CD4-positive, alpha-beta T cell treated with Interleukin-6 for 4 hours (primary cell): ENCODE measurements around the gene SEMA3A.
"Not testable (repeated sequence)": the region's sequence is repeated elsewhere in the genome, so short reads cannot be mapped to it uniquely, and the experiment has no call there.

ENCODE experiments used
- DNase-seq: peaks from one replicate; pipeline ENCODE4 v3.0.0-alpha.2; 2020; ENCODE audit warnings: mixed read lengths

Gene SEMA3A

DNA sequence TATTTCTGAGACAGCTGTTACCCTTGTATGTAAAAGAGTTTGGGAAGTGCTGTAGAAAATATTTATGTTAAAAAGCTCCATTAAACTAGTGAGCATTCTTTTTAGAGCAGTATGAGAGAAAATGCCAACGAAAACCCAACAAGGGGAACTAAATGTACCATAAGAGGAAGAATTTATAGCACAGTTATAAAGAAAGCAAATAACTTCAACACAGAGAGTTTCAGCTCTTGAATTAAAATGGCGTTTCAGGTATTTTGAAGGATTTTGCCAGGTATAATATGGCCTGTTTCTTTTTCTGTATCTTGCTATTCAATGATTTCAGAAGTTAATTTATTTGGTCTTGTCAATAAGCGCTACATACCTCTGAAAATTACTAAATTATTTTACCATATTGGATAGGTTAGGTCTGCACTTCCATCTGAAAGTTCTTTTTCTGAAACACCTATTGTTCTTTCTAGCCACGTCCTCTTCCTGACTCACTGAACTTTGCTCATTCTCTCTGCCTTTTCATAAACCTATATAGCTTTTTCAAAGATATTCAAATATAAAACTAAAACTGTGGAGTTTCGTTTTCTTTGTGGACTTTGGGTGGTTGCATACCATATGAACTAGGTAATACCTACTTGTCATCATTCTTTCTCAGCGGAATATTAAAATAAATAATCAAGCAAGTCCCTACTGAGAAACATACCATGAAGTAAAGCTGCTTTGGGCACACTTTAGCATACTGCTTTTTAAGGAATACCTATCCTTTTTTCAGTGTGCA is 136.1 kb downstream of the SEMA3A start:
- no peak for DNase-seq

DNA sequence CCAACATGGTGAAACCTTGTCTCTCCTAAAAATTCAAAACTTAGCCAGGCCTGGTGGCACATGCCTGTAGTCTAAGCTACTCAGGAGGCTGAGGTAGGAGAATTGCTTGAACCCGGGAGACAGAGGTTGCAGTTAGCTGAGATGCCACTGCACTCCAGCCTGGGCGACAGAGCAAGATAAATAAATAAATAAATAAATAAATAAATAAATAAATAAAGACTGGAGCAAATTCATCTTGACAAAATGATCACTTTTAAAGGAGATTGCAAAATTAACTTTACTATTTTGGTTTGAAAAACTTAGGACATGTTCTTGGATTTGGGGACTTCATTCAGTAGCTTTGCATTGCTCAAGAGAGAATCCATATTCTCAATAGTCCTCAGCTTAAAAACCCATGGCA is 137.0 kb downstream of the SEMA3A start:
- no peak for DNase-seq

DNA sequence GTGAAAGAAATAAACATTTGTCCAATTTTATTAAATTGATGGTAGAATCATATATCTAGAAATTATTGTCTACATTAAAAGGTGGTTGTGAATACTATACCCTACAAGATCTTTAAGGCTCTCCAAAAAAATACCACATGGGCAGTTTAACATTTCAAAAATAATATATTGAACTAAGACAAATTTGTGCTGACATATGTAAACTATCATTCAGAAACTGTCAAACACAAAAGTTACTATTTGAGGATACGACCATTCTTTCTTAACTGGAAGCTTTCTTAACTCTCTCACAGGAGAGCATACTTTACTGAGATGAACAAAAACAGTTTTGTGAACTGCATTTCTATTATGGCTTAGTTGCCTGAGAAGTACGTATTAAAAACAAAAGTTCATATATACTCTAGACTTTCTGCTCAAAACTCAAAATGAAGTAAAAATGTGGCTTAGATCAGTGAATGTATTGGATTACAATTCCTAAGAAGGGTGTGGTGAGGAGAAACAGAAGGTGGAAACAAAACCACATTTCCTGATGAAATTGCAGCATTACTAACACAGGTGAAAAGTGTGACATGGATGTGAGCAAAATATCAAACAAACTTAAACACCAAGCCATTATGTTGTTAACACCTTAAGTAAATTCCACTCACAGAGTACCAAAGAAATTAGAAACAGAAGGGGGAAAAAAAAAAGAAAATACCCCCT is 138.5 kb downstream of the SEMA3A start:
- no peak for DNase-seq

DNA sequence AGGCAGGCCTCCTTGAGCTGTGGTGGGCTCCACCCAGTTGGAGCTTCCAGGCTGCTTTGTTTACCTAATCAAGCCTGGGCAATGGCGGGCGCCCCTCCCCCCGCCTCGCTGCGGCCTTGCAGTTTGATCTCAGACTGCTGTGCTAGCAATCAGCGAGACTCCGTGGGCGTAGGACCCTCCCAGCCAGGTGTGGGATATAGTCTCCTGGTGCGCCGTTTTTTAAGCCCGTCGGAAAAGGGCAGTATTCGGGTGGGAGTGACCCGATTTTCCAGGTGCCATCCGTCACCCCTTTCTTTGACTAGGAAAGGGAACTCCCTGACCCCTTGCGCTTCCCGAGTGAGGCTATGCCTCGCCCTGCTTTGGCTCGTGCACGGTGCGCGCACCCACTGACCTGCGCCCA is 139.4 kb downstream of the SEMA3A start:
- not testable (repeated sequence) for DNase-seq

DNA sequence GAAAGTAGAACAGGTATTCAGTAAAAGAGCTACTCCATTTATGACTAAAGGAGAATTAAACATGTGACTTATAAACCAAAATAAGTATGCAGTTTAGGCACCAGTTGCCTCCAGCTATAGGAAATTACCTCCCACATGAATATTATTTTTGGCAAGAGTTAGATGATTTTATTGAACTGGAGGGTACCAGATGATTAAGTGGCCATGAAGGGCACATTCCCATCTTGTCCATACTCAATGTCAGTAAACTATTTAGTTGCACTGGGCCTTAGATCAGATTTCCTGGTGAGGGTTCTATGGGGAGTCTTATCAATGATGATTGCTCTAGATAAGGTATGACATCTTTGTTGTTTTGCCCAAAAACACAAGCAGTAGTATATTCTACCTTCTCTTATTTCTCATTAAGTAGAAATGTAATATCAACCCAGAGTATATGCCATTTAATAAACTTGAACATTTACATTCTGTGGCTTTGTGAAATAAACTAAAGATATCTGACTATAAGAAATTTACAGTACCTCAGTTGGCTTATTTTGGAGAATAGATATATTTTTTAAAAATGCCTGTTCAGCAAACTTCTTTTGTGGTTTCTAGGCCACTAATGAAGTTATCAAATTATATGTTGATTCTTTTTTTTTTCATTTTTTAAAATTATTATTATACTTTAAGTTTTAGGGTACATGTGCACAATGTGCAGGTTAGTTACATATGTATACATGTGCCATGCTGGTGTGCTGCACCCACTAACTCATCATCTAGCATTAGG is 145.3 kb downstream of the SEMA3A start:
- DNase-seq = no peak

DNA sequence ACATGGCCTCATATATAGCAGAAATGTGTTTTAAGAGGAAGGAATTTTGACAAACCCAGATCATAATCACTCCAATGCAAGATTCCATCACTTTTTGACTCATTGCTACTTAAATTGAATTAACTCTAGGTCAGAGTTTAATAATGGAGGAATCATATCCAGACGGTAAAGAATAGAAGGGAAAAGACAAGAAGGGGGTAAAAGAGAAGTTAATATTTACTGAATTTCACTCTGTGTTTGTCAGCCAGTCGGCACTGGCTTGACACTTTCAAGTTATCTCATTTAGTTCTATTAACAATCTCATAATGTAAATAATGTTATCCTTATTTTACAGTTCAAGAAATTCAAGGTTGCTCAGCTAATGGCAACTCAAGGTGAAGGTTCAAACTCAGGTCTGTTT is 147.5 kb downstream of the SEMA3A start:
- no peak for DNase-seq

DNA sequence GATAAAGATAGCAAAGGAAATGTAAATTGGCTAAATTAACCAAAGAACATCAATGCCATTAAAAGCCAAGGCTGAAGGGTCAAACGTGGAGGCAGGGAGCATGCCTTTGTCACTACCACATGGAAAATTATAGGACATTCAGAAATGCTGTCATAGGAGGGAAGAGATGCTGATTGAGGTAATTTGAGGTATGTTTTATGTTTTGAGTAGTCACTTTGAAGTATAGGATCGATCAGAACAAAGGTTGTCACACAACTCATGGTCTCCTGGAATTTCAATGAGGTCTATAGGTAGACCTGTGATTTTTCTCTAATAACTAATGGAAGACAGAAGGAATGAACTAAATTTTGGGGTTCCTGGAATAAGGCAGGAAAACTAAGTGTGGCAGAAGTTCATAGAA is 149.8 kb downstream of the SEMA3A start:
- no peak for DNase-seq

DNA sequence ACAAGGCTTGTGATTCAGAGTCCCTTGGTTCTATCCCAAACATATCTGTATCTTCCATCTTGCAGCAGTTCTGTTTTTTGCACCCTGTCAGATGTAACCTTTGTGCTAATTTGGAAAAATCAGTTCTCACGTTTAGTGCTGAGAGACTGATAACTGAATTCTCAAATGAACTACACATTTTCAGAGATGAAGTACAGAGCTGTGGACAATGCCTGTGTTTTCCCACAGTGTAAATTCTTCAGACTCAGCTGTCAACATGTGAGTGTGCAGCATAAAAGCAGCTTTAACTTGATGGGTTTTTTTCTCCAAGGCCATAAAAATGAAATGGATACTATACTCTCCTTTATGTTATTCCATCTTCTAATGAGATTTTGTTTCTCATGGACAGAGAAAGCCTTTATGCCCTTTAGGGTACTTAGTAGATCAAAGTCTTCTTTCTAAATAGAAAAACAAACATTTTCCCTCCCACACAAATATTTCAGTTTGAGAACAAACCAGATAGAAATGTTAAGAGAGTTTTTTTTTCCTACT is 150.9 kb downstream of the SEMA3A start:
- no peak for DNase-seq

DNA sequence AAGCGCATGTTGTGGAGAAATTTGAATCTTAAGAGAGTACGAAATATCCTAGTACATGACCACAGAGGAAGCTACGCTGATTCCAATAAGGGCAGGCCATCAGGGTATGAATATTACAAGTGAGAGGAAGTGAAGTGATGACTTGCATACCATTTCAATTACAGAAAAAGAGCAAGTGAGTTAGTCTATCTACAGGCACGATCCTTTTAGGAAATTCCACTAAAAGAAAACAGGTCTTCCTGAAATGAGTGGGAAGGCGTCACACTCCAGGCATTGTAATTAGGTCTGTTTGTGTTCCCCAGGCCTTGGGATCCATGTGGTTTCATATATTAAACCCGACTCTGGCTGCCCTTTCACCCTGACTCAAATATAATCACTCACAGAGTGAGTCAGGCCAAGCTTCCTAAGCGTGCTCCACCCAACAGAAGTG is 152.5 kb downstream of the SEMA3A start:
- no peak for DNase-seq

DNA sequence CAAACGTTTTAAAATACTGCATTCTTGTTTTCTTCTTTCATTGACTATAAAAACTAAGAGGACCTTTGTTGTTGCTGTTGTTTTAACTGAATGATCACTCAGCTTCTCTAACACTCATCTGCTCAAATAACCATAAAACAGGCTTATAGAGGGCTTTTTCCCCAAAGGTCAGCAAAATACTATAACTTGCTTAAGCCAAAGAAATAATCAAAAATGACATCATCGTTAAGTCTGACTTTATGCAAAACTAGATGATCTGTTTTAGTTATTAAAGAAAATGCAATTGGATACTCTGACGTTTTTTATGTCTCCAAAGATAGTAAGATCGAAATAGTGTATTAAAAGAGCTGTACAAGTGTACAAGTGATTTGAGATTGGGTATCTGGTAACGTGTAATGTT is 152.9 kb downstream of the SEMA3A start:
- DNase-seq = no peak

DNA sequence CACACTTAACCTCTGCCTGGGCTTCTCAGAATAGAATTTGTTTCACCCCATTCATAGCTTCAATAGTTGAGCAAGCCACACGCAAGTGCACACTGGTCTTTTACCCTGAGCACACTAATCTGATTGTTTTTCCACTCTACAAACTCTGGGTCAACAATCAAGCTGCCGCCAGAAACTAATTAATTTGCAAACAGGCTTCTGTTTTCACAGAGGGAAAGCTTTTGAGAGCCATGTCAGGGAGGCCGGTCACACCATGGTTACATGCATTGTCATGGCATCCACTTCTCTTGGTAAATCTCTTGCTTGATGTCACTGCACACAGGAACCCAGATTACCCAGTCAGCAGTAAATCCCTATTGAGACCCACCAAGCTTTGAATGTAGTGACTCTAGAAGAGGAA is 154.2 kb downstream of the SEMA3A start:
- no peak for DNase-seq

DNA sequence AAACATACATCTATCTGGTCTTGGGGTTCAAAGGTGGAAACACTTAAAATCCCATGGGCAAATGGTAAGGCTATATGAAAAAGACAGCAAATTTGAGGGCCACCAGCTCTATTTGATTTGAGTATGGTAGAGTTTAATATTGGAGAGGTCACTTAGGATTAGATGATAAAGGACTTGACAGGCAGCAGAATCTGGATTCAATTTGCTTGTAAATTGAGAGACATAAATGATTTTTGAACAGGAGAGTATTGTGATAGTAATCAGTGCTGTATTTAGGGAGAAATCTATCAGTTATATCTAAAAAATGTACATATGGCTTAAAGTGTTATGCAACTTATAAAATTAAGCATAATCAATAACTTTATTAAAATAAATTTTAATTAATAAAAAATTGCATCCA is 155.2 kb downstream of the SEMA3A start:
- DNase-seq = no peak

DNA sequence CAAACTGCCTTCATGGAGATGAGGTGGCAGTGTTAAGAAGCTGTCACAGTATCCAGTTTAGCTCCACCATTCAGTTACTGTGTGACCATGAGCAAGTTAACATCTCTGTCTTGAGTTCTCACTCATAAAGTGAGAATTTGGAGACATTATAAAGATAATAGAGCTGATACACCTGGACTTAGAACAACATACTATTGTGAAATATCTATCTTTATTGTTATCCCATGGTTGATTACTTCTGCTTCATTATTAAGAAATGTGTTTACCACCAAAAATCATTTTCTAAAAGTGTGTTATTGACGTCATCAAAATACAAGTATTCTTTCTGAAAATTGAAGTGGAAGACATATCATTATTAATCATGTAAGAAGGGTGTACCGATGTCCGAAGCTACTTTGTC is 166.9 kb downstream of the SEMA3A start:
- no peak for DNase-seq

DNA sequence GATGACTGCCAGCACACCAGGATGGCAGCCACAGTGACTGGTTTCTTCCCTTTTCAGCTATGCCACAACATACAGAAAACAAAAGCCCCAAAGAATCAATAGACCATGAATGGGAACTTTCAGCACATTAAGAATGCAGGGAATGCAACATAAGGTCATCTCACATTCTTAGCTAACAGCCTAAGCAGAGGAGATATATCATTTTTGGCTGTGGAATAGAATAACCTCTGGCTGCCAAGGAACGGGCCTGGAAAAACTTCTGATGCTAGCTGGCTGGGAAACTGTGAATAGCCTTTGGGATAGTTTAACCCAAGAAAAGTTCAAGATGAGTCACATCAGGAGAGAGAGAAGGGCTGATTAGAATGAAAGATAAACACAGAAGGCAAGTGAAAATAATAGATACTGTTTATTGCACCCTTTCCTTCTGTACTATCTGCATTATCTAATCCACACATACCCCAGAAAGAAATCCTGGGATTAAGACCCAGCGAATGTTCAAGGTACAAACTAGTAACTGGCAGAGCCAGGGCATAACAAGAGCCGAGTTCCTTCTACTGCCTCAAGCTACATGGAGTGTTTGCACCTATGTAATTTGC is 169.2 kb downstream of the SEMA3A start:
- DNase-seq = no peak

DNA sequence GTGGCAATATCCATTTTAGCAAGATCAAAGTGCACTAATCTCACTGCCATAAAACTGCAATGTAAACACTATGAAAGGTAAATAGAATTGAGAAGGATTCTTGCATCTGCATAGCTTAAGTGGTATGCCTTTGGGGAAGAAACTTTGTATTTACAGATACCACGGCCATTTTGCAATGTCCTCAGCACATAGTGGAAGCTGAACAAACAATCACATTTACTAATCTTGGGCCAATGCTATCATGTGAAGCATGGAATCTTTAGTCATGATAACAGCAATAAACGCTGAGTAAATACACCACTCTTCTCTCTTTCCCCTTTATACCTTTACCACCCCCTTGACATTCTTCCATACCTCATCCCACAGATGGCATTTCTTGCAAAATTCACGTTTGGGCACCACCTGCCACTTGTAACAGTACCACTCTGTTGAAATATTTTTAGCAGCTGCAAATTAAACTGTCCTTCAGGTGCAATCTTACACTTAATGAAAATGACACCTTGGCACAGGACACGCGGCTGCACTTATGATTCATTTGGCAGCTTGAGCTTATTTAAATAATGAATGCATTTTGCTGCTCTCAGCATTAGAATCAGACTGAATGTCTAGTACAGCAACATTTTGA is 171.8 kb downstream of the SEMA3A start:
- no peak for DNase-seq

DNA sequence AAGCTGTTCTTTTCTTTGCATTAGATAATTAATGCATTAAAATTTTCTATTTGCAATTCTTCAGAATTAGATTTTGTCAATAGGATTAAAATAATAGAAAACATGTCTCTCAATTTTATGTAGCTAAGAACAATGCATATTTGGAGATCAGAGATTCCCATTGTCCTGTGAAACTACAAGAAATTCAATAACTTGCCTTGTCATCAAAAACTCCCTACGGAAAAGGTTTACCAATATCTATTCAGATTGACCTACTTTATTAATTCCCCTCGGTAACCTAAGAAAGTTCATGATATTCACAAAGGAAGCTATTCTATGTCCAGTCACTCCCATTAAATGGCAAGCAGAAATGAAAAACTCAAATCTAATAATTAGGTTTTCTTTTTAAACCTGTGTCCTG is 172.6 kb downstream of the SEMA3A start:
- DNase-seq = no peak

DNA sequence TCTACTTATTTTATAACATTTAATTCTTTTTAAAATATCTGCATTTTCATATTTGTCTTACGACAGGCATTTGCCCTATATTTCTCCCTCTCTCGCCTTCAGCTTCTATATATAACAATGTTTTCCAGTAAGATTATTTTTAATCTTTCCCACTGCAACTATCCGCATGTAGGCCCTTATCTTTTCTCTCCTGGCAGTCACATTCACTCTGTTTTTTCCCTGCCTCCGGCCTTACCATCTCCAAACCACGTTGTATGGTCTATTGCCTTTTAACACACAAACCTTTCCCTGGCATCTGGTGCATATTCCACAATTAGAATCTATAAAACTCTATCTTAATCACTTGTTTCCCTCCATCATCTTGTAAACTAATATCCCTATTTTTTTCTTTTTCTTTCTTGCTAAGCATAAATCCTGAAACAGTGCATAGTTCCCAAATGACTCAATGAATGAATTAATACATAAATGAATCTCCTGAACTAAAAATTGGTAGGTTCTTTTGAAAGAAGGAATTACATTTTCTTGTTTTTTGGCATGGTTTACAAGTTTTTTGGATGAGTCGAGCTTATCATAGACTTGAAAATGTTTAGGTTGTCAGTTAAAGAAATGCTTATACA is 173.2 kb downstream of the SEMA3A start:
- DNase-seq = no peak

DNA sequence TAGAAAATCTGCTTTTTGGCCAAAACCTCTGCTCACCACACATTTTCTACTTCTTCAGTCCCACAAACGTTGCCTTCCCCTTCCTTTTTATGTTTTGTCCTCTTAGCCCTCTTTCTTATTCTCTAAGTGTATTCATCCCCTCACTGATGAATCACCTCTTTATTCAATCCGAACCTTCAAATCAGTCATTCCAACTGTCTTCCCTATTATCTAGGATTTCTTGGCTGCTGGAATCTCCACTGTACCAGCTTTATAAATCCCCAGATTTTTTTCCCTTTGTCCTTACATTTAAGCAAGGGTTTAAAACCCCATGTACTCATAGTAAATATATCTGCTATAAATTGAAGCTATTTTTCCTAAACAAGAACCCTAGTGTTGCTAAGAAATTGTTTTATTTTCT is 176.9 kb downstream of the SEMA3A start:
- no peak for DNase-seq

DNA sequence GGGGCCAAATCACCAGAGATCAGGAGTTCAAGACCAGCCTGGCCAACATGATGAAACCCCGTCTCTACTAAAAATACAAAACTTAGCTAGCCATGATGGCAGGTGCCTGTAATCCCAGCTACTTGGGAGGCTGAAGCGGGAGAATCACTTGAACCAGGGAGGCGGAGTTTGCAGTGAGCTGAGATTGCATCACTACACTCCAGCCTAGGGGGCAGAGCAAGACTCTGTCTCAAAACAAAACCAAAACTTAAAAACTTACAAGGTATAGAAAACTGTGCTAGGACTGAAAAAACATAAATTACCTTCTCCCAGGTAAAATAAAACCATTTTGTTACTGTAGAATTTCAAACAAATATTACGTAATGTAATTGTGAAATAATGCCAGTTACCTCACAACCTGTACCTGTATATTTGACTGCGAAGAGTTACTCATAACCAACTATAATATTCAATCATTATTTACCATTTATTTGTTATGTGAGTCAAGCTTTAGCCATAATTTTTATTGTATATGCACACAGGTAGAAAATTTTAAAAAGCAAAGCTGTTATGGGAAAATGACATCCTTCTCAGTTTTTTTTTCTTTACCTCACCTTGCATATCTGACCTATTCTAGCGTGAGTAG is 180.9 kb downstream of the SEMA3A start:
- no peak for DNase-seq

DNA sequence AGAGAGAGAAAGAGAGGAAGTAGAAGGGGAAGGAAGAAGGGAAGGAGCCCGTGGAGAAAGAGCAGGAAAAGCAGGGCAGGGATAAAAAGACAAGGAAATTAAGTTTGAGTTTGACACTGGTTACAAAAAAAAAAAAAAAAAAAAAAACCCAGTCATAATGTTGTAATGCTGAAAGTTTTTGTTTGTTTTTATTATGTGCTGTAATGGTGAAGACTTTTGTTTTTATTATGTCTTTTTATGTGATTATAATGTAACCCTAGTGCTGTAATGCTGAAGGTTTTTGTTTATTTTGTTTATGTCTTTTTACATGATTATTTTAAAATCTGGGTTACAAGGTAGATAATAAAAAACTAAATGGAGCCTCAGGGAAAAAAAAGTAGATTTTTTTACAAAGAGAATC is 184.8 kb downstream of the SEMA3A start:
- DNase-seq = no peak

DNA sequence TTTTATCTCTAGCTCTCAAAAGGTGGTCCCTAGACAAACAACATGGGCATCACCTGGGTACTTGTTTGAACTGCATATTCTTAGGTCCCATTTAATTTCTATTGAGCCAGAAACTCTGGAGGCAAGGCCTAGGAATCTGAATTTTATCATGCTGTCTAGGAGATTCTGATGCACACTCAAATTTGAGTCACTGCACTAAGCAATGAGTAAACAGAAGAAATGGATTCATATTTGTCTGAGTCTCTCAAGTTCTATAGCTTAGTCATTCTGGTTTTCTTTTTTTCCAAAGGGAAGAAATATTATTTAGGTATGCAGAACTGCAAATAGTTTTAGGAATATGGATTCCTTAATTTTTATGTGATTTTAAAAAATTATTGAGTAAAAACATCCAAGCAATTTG is 185.5 kb downstream of the SEMA3A start:
- no peak for DNase-seq

DNA sequence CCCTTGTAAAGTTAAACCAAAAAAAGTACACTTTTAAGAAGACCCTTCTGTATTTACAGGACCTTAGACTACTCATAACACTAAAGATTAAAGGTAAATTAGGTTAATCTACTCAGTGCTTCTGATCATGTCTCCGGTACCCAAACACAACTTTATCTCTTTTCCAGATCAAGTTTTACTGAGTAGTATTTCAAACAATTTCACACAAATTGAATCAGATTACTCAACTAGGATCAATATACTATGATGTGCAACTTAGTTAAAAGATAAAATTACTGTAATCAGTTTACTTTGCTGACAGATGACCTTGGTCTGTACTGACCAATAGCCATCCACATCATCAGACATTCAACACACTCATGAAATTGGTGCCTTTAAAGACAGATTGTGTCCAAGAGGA is 191.4 kb downstream of the SEMA3A start:
- DNase-seq = no peak
